Glutamatergic neuron (in vitro differentiated cells): ENCODE data around the gene SEC14L1. TPM values are rescaled to one million over a fixed set of nuclear protein-coding genes. Genes with fewer than 3 reads are reported as not detected.

Experiments used
- DNase-seq: peaks from one replicate; pipeline ENCODE4 v3.0.0; 2022
- H3K27ac Mint-ChIP-seq: one replicate; pipeline ENCODE4 v1.8.0; 2020; ENCODE audit warnings: mild to moderate bottlenecking, mixed read lengths, inconsistent platforms; ENCODE audit not compliant: unreplicated experiment
- H3K27me3 Mint-ChIP-seq: one replicate; pipeline ENCODE4 v1.8.0; 2020; ENCODE audit warnings: mild to moderate bottlenecking, moderate library complexity, mixed read lengths, inconsistent platforms; ENCODE audit not compliant: unreplicated experiment
- H3K36me3 Mint-ChIP-seq: one replicate; pipeline ENCODE4 v1.8.0; 2020; ENCODE audit warnings: mild to moderate bottlenecking, mixed read lengths, inconsistent platforms; ENCODE audit not compliant: unreplicated experiment
- H3K4me1 Mint-ChIP-seq: one replicate; pipeline ENCODE4 v1.8.0; 2020; ENCODE audit warnings: mild to moderate bottlenecking, low read depth, mixed read lengths, inconsistent platforms; ENCODE audit not compliant: unreplicated experiment
- H3K4me3 Mint-ChIP-seq: one replicate; pipeline ENCODE4 v1.8.0; 2020; ENCODE audit warnings: mild to moderate bottlenecking, mixed read lengths, inconsistent platforms; ENCODE audit not compliant: unreplicated experiment
- H3K9me3 Mint-ChIP-seq: one replicate; pipeline ENCODE4 v1.8.0; 2020; ENCODE audit warnings: mild to moderate bottlenecking, moderate library complexity, mixed read lengths, inconsistent platforms; ENCODE audit not compliant: unreplicated experiment
- CTCF ChIP-seq: fragments of 200-600 bp; sonication (generic); IDR thresholded peaks from one replicate; pipeline ENCODE4 v1.5.0; 2021; ENCODE audit not compliant: partially characterized antibody, unreplicated experiment
- total RNA-seq: library from RNA; stranded (reverse); fragmentation: NEBNext Ultra II Directional; extraction: Animal tissue kit (Norgen Biotek cat#: 25700); gene quantifications from one replicate; pipeline ENCODE4 v1.2.1, GENCODE V29; 2021; ENCODE audit not compliant: unreplicated experiment

The SEC14L1 gene
- total RNA-seq, 1 donor from 2014 or later, result 104 TPM

GRCh38 chr17:77230436-77230830, 89.7 kb downstream of the SEC14L1 start:
- Mint-ChIP-seq H3K4me3 (no peak overlapping the region), H3K36me3 (peaks cover 4% of the 10 kb centered on the region), H3K4me1 (no peaks in the 10 kb centered on the region), H3K27ac (no peak overlapping the region), H3K9me3 (peaks cover 2% of the 10 kb centered on the region), H3K27me3 (peaks cover 3% of the 10 kb centered on the region)
- TF ChIP-seq CTCF, result no peak
- no peak for DNase-seq

DNA sequence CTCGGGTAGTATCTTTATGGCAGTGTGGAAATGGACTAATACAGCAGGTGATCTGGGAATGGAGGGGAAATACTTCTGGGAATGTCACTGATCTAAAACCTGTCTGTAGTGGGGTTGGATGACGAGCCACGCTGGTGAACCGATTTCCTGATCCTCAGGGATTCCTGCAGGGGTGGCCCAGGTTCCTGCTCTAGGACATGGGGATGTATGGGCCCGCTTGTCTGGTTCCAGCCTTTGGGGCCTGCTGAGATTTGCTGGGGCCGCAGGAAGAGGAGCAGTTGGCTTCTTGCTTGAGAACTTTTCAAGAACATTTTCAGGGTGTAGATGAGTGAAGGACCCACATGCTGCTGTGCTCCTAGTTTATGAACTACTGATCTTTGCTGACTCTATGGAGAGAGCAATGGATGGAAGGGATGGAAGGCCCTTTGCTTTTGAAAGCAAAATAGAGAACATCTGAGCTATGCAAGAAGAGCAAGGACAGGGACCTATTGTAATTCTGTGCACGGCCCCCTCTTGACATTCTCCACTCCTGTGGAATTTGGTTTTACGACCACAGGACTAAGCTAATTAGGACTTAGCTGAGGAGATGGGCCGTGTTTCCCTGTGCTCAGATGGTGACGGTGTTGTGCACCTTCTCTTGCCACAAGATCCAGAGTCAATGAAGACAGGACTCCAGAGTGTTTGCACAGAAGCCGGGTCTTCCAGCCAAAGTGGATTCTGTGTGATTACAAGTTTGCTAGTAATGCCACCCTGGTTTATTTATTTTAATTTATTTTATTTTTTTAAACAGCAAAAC, 90.5 kb downstream of the SEC14L1 start:
- no peak overlapping the region for H3K4me3 Mint-ChIP-seq
- H3K27ac Mint-ChIP-seq, result no peak overlapping the region
- no peaks in the 10 kb centered on the region for H3K4me1 Mint-ChIP-seq
- H3K36me3 Mint-ChIP-seq, result peaks cover 6% of the 10 kb centered on the region
- H3K9me3 Mint-ChIP-seq, result peaks cover 2% of the 10 kb centered on the region
- no peak for TF ChIP-seq CTCF
- H3K27me3 Mint-ChIP-seq, result peaks cover 3% of the 10 kb centered on the region
- no peak for DNase-seq

DNA sequence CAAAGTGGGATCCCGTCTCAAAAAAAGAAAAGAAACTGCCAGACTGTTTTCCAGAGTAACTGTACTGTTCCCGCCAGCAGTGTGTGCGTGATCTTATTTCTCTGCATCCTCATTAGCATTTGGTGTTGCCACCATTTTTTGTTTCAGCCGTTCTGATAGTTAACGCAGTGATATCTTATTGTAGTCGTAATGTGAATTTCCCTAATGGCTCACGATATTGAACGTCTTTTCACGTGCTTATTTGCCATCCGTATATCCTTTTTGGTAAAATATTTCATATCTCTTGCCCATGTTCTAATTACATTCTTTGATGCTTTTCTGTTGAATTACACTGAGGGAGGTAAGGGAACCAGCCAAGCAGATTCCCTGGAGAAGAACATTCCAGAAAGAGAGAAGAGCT, 92.4 kb downstream of the SEC14L1 start:
- no peaks in the 10 kb centered on the region for H3K4me1 Mint-ChIP-seq
- no peak overlapping the region for H3K27ac Mint-ChIP-seq
- DNase-seq, result no peak
- TF ChIP-seq CTCF, result no peak
- no peak overlapping the region for H3K4me3 Mint-ChIP-seq
- peaks cover 10% of the 10 kb centered on the region for H3K36me3 Mint-ChIP-seq
- H3K27me3 Mint-ChIP-seq, result peaks cover 5% of the 10 kb centered on the region
- H3K9me3 Mint-ChIP-seq, result peaks cover 4% of the 10 kb centered on the region

- no peak for TF ChIP-seq CTCF
- H3K36me3 Mint-ChIP-seq, result peaks cover 10% of the 10 kb centered on the region
- H3K27me3 Mint-ChIP-seq, result peaks cover 4% of the 10 kb centered on the region
- no peak overlapping the region for H3K4me3 Mint-ChIP-seq
- no peaks in the 10 kb centered on the region for H3K4me1 Mint-ChIP-seq
- no peak overlapping the region for H3K27ac Mint-ChIP-seq
- DNase-seq, result no peak
- H3K9me3 Mint-ChIP-seq, result peaks cover 4% of the 10 kb centered on the region
These were observed 93.0 kb downstream of the SEC14L1 start for GRCh38 chr17:77233635-77234334.

DNA sequence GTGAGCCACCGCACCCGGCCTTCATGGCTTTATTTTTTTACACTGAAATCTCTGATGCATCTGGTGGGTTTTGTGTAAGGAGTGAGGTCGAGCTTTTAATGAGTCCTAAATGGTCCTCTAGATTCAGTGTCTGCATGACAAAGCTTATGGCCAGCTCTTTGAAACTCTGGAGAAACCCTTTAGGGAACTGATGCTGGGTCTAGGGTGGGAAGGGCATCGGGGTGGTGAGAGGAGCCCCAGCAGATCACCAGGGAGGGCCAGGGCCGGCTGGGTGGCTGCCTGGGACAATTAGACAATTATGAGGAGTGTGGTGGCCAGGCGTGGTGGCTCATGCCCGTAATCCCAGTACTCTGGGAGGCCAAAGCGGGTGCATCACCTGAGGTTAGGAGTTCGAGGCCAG, 93.9 kb downstream of the SEC14L1 start:
- peaks cover 4% of the 10 kb centered on the region for H3K9me3 Mint-ChIP-seq
- H3K36me3 Mint-ChIP-seq, result peaks cover 10% of the 10 kb centered on the region
- H3K27me3 Mint-ChIP-seq, result peaks cover 4% of the 10 kb centered on the region
- no peak for DNase-seq
- no peaks in the 10 kb centered on the region for H3K4me1 Mint-ChIP-seq
- no peak for TF ChIP-seq CTCF
- H3K27ac Mint-ChIP-seq, result no peak overlapping the region
- H3K4me3 Mint-ChIP-seq, result no peak overlapping the region
